Suprapubic skin (tissue), 4 donors: ENCODE data around the gene CD70.

Experiments used
- CTCF ChIP-seq, 2 donors: fragments of 200-600 bp in 1 of 2; fragments of 450-650 bp in 1 of 2; sonication (generic) in 1 of 2; IDR thresholded peaks; one replicate each; pipeline ENCODE4 v1.5.1; 2016 to 2019; ENCODE audit warnings: antibody characterized with exemption in 2 of 2, mild to moderate bottlenecking in 1 of 2, moderate library complexity in 1 of 2
- POLR2A ChIP-seq, 2 donors: fragments of 450-650 bp; IDR thresholded peaks; one replicate each; pipeline ENCODE4 v1.6.1; 2017; ENCODE audit warnings: antibody characterized with exemption in 2 of 2, mild to moderate bottlenecking in 2 of 2, moderate library complexity in 2 of 2
- POLR2AphosphoS5 ChIP-seq, 3 donors: sonication (generic); formaldehyde crosslinking; IDR thresholded peaks; one replicate each; pipeline ENCODE4 v1.6.1; 2017; ENCODE audit warnings: antibody characterized with exemption in 3 of 3

GRCh38 chr19:6639439-6639838, 48.5 kb upstream of the CD70 start:
- TF ChIP-seq POLR2A (IDR thresholded peaks at IDR 0.05): no peak
- no peak for TF ChIP-seq POLR2AphosphoS5 (IDR thresholded peaks at IDR 0.05)
- no peak for TF ChIP-seq CTCF (IDR thresholded peaks at IDR 0.05)
